ENCODE data around the gene RPL41.
A peak's percentile ranks its signal among the peaks of the same experiment; 100 is the strongest.

Gene RPL41

DNA sequence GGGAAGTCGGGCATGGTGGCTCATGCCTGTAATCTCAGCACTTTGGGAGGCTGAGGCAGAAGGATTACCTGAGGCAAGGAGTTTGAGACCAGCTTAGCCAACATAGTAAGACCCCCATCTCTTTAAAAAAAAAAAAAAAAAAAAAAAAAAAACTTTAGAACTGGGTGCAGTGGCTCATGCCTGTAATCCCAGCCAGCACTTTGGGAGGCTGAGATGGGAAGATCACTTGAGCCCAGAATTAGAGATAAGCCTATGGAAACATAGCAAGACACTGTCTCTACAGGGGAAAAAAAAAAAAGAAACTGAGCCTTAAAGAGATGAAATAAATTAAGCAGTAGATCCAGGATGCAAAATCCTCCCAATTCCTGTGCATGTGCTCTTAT is 13.8 kb upstream of the RPL41 start:
- DNase-seq (ENCODE audit: low read depth in 4 of 4, low spot score in 1 of 4) = no peak

DNA sequence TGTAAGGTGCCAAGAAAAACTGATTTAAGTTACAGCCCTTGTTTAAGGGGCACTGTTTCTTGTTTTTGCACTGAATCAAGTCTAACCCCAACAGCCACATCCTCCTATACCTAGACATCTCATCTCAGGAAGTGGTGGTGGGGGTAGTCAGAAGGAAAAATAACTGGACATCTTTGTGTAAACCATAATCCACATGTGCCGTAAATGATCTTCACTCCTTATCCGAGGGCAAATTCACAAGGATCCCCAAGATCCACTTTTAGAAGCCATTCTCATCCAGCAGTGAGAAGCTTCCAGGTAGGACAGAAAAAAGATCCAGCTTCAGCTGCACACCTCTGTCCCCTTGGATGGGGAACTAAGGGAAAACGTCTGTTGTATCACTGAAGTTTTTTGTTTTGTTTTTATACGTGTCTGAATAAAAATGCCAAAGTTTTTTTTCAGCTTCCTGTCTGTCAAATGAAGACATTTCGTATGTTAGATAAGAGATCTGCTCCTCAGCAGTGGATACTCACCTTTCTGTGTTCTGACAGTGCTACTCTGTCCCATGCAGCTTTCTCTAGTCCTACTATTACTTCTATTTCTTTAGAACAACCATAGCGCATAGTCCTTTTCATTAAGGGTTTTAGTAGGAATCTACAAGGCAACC is 13.2 kb upstream of the RPL41 start:
- DNase-seq (ENCODE audit: low read depth in 4 of 4, low spot score in 1 of 4) = no peak

DNA sequence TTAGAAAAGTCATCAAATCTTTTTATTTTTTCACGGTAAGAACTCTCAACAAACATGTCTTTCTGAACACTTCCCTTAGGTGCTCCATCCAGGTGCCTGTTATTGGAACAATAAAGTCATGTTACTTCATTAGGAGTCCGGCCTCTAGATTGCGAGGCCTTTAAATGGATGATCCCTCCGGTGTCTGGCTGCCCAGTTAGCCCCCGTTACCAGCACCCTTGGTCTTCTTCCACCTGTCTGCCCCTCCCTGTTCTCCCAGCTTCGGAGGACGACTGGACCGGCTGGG is 12.7 kb upstream of the RPL41 start:
- peak in 1 of 4 experiments; percentile 16 for DNase-seq (ENCODE audit: low read depth in 4 of 4, low spot score in 1 of 4)

DNA sequence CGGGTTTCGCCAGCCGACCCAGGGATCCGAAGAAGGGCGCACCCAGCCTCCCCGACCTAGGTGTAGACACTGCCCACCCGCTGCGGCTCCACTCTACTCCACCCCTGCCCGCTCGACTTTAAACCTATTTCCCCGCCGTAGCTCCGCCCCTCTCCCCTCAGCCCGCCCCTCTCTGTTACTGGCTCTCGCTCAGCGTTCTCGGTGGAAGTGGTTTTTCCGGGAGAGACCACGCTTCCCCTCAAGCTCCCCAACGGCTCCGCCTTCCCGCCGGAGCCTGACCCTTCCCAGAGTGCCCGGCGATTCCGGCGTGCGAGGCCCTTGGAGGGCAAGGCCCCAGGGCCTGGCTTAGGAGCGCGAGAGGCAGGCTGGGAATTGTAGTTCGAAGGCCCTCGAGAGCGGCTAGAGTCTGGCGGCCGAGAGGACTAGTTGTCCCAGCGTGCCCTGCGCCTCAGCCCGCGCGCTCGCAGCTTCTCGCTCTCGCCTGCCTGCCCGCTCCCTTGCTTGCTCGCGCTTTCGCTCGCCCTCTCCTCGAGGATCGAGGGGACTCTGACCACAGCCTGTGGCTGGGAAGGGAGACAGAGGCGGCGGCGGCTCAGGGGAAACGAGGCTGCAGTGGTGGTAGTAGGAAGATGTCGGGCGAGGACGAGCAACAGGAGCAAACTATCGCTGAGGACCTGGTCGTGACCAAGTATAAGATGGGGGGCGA is 12.2 kb upstream of the RPL41 start, which contains the start of gene PA2G4:
Gene PA2G4 (plus strand): TSS at position 451 of the 706 bp plus-strand sequence. CDS start 179 bp downstream, at position 630.
- DNase-seq (ENCODE audit: low read depth in 4 of 4, low spot score in 1 of 4) = peak; percentile 89 to 98 (median 94)

DNA sequence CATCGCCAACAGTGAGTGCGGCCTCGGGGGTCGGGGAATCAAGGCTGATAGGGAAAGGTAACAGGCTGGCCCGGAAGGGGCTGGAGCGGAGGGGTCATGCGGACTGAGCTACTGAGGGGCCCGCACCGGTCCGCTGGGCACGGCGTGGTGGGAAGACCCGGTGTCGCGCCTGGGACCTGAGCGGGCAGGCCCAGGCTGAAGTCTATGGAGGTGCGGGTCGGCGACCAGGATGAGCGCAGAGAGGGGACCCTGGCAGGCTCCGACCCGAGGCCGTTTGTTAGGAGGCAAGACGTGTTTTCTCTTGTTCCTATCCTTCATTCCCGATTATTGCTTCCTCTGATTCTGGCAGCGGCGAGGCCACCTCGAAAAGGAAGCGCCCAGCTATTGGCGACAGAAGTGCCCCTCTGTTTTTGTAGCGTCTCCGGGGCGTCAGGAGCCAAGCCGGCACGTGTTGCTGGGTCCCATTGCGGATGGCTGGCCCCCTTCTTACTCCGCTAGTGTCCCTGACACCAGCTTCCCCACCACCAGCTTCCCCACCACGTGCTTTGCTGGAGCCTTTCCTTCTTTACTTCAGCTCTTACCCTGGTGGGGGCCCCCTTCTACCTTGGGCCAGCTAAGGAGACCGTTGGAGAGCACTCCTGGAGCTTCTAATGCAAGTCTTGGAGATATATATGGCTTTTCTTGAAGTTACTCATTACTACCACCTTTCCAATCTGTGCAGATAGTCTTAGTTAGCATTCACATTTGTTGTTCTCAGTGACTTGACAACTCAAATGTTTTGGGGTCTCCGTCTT is 11.4 kb upstream of the RPL41 start:
- DNase-seq (ENCODE audit: low read depth in 4 of 4, low spot score in 1 of 4) = no peak

DNA sequence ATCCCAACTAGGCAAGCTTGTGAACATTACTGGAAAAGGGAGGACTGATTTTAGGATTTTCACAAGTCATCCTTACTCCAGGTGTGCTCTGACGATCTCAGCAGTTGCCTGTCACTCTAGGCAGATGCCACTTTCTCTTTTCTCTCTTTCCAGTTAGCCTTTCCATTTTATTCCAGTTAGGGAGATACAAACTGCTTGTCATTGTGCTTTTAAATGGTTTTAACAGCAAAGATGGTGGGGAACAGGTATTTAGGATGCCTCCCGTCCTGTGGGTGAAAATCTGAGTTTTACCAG is 10.9 kb upstream of the RPL41 start:
- DNase-seq (ENCODE audit: low read depth in 4 of 4, low spot score in 1 of 4) = no peak

DNA sequence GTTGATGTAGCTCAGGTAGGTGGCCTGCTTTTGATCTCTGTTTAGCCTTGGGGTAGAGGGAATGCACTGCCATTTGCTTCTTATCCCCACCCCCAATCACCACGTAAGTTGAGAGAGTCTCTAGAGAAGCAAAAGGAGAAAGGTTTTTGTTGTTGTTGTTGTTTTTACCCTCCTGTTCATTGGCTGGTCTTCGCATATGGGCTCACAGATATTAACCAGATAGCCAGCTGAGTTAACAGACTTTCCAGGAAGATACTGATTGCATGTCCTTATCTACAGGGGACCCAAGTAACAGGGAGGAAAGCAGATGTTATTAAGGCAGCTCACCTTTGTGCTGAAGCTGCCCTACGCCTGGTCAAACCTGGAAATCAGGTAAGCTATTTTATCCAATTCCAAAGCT is 9.2 kb upstream of the RPL41 start:
- DNase-seq (ENCODE audit: low read depth in 4 of 4, low spot score in 1 of 4) = no peak

DNA sequence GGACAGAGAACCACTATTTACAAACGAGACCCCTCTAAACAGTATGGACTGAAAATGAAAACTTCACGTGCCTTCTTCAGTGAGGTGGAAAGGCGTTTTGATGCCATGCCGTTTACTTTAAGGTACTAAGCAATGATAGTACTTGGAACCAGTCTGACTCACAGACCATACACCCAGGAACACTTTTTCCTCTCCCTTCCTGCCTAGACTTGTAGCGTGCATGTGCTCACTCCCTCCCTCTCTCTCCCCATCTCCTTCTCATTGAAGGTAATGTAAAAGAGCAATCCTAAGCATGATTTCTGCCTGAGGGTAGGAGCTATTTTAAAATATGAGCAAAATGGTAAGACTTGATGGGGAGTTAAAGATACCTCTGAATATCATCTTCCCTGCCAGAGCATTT is 5.9 kb upstream of the RPL41 start:
- no peak for DNase-seq (ENCODE audit: low read depth in 4 of 4, low spot score in 1 of 4)

DNA sequence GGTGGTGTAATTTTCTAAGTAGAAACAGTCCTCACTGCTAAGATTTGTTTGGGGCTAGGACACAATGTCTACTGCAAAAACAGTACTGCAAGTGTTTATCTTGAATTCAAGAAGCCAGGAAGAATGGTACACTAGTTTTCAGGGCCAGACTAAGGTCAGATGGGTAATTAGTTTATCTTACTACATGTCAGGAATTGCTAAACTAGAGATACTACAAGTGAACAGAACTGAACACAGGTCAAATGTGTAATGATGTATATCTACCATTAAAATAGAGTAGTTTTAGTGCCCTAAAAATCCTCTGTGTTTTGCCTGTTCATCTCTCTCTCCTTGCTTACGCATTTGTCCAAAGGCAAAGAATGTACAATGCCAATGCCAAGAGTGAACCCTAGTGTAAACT is 2.3 kb upstream of the RPL41 start:
- no peak for DNase-seq (ENCODE audit: low read depth in 4 of 4, low spot score in 1 of 4)

DNA sequence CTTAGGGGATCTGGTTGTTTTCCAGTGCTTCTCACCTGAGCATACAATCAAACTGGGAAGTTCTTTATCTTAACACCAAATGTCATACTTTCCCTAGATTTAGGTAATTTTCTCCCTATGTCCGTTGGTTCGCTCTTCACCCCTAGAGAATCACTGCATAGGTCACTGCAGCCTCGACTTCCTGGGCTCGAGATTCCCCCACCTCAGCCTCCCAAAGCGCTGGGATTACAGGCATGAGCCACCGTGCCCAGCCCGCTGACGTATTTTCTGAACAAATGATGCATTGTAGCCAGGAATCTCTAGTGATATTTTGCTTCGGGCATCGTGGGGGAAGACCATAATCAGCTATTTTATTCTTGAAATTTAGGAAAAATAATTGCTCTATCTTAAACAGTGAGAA is 1.1 kb upstream of the RPL41 start:
- no peak for DNase-seq (ENCODE audit: low read depth in 4 of 4, low spot score in 1 of 4)

DNA sequence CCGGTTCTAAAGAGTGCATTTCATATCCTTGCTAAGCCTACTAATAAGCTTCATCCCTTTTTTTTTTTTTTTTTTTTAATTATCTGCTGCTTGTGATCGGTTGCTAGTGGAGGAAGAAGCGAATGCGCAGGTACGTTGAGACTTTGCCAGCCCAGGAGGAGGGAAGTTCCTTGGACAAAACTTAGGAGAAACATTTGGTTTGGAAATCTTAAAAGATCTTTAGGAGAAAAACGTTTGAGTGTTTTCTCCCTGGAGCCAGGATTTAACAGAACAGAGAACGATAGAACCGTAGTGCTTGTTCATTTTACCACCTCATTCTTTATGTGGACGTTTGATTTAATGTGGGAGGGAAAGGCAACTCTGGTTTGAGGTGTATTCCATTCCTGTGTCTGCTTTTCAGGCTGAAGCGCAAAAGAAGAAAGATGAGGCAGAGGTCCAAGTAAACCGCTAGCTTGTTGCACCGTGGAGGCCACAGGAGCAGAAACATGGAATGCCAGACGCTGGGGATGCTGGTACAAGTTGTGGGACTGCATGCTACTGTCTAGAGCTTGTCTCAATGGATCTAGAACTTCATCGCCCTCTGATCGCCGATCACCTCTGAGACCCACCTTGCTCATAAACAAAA is 761 bp downstream of the RPL41 start:
- DNase-seq (ENCODE audit: low read depth in 4 of 4, low spot score in 1 of 4) = peak in 1 of 4 experiments; percentile 14

DNA sequence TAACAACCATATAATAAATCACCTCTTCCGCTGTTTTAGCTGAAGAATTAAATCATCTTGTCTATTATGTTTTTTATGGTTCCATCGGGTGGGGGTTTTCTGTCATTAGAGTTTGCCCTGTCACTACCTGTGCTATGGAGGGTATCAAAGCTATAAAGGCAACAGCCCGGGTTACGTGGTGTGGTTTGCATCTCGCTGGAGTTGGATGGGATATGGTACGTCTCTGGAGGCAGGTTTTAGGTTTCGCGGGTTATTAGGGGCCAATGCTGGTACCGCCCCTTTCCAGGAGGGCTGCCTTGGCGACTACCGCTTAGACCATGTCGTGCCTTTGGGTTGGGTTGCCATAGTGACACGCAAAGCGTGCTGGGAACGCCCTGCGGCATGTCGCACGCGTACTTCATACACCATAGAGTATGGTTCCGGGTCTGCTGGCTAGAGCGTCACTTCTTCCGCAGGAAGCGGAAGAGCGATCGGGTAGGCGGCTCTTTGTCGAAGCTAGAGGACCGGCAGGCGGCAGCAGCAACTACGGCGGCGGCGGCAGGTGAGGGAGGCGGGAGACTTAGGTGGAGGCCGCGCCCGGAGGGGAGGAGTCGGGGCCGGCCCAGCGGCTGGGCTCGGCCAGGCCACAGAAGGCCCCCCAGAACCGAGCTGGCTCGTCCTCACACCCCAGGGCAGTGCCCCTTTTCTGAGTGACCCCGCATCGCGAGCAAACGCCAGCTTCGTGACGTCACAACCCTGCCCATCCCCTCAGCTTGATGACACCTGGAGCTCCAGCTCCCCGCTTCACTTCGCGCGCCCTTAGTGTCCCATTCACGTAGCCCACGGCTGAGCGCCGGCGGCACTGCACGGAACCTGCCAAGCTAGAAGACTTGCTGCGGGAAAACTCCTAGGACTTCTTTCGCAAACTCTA is 1.6 kb downstream of the RPL41 start, which contains the start of gene ZC3H10:
Gene ZC3H10 (plus strand): TSS at position 489 of the 910 bp plus-strand sequence. CDS start 2,297 bp downstream, outside the sequence.
- DNase-seq (ENCODE audit: low read depth in 4 of 4, low spot score in 1 of 4) = peak; percentile 89 to 98 (median 95)

DNA sequence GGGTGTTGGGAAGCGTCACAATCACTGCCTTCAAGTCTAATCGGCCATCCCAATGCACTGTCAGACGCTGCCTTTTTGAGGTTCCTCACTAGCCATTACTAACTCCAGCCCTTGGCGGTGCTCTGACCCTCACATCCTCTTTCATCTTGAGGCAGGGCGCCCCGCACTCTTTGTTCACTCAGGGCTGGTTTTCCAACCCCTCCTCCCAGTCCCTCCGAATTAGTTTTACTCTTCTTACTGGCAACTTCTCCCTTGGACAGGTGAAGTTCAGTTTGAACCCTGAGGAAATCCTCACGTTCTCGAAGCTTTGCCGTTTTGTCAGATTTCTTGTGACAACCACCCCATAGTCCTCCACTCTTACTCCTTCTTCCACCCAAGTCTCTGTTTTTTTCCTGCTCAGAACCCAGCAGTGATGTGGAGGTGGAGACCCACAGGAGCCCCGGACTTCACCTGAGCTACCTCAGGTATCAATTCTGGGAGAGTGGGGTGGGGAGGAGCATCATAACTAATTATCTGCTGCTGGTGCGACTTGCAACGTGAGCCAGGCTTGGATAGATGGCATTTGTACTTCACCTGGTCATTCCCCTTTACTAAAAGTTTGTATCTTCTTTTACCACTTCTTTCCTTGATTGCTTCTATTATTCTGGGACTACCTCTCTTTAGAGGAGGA is 2.4 kb downstream of the RPL41 start:
- DNase-seq (ENCODE audit: low read depth in 4 of 4, low spot score in 1 of 4) = no peak

DNA sequence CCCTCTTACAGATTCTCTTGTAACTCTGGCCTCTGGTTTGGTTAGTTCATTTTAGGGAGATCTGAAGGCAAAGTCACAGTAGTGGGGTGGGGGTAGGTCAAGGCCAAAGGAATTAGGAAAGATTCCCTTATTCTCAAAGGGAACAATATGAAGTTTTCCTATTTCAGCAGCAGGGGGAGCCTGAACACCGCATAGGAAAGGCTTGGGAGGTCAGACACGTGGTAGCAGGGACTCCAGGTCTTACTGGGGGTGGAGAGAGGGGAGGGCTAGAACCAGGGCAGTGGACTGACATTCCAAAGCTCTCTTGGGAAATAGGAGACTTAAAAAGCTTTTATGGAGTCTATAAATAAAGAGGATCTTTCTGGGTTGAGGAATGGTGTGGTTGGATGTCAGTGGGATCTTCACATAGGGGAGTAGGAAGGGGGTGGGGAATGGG is 2.9 kb downstream of the RPL41 start:
- peak in 2 of 4 experiments; percentile 27 to 42 for DNase-seq (ENCODE audit: low read depth in 4 of 4, low spot score in 1 of 4)

DNA sequence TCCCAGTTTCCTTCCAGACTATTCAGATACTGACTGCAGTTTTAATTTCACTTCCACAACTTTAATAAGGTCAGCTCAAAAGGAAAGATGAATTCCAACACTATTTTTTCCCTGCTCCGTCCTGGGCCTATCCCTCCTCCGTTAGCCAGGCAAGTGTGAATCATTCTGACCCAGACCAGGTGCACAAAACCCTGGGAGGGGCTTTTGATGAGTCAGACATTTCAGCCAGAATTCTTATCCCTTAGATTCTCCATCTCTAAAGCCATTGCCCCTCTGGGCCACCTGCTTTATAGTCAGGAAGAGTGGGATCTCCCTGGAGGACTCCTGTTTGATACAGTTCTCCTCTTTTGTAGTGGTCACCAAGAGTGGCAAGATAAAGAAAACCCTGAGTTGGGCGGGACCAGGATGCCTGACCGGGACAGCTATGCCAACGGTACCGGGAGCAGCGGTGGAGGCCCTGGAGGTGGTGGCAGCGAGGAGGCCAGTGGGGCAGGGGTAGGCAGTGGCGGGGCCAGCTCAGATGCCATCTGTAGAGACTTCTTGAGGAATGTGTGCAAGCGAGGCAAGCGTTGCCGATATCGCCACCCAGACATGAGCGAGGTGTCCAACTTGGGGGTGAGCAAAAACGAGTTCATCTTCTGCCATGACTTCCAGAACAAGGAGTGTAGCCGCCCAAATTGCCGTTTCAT is 3.9 kb downstream of the RPL41 start:
- no peak for DNase-seq (ENCODE audit: low read depth in 4 of 4, low spot score in 1 of 4)

DNA sequence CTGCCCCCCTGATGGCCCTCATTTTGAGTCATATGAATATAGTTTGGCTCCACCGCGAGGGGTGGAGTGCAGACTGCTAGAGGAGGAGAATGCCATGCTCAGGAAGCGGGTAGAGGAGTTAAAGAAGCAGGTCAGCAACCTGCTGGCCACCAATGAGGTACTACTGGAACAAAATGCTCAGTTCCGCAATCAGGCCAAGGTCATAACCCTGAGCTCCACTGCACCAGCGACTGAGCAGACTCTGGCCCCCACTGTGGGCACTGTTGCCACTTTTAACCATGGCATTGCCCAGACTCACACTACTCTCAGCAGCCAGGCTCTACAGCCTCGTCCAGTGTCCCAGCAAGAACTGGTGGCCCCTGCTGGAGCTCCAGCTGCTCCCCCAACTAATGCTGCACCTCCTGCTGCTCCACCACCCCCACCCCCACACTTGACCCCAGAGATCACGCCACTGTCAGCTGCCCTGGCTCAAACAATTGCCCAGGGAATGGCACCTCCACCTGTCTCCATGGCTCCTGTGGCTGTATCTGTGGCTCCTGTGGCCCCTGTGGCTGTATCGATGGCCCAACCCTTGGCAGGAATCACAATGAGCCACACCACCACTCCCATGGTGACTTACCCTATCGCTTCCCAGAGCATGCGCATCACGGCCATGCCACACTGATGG is 4.9 kb downstream of the RPL41 start:
- no peak for DNase-seq (ENCODE audit: low read depth in 4 of 4, low spot score in 1 of 4)

DNA sequence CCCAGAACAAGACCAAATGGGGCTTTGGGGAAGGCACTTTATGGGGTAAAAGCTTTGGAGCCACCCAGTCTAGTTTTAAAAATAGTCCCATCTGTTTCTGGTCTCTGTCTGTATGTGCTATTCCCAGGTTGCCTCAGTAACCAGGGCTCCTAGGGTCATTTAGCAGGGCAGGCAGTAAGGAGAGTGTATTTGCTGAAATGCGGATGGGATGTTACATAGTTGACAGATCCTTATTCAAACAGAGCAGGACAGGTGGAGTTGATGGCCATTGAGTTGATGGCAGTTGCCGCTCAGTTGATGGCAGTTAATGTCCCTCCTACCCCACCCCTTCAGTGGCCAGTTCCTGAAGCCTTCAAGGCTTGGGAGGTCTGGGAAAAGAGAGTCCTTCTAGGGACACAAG is 6.2 kb downstream of the RPL41 start:
- DNase-seq (ENCODE audit: low read depth in 4 of 4, low spot score in 1 of 4) = no peak

DNA sequence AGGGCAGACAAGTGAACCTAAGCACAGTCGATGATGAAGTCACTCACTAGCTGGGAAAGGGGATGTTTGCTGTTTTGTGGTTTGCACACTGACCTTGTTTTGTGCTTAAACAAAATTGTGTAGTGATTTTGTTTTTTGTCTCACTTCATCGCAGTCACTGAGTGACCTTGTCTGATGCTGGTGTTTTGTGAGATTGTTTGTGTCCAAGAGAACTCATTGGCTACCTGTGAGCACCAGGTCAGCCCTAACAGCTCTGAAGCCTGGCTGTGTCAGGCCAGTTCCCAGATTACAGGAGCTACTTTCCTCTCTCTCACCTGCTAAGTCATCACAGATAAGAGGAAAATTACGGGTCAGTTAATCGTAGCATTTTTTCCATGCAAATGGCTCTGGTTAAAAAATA is 7.7 kb downstream of the RPL41 start:
- DNase-seq (ENCODE audit: low read depth in 4 of 4, low spot score in 1 of 4) = no peak

DNA sequence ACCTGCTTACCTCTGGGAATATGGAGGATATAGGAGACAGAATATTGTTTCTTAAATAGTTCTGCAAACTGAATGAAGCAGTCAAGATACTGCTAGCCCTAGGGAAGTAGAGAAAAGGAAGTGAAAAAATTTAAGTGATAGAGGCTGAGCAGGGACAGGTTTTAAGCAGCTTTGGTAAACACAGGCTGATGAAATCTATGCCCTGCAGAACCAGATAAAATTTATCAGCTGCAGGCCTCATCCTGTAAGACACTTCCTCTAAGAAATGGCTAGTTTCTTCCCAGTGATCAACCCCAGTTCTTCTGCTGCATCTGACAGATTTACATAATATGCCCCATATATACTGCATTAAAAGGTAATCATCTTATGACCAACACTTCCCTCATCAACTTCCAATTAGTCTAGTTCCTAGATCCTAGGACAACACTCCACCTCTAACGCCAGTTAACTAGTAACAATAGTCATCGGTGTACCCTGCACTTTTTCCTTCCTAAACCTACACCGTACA is 10.4 kb downstream of the RPL41 start:
- no peak for DNase-seq (ENCODE audit: low read depth in 4 of 4, low spot score in 1 of 4)

Data from stimulated activated CD4-positive, alpha-beta T cell treated with anti-CD3 and anti-CD28 coated beads, Interleukin-1b, Interleukin-23, amount 100 ng/mL, for 24 hours (primary cell).